ENCODE data around the gene KIF13A. TPM values are rescaled to one million over a fixed set of nuclear protein-coding genes. Genes with fewer than 3 reads are reported as not detected.
A peak's percentile ranks its signal among the peaks of the same experiment; 100 is the strongest.

Gene KIF13A
- total and polyA plus RNA-seq, 2 donors (not counting 3 experiments of a cell fraction or from before 2014, with no cell fraction given), result 24.9 to 65.8 TPM

DNA sequence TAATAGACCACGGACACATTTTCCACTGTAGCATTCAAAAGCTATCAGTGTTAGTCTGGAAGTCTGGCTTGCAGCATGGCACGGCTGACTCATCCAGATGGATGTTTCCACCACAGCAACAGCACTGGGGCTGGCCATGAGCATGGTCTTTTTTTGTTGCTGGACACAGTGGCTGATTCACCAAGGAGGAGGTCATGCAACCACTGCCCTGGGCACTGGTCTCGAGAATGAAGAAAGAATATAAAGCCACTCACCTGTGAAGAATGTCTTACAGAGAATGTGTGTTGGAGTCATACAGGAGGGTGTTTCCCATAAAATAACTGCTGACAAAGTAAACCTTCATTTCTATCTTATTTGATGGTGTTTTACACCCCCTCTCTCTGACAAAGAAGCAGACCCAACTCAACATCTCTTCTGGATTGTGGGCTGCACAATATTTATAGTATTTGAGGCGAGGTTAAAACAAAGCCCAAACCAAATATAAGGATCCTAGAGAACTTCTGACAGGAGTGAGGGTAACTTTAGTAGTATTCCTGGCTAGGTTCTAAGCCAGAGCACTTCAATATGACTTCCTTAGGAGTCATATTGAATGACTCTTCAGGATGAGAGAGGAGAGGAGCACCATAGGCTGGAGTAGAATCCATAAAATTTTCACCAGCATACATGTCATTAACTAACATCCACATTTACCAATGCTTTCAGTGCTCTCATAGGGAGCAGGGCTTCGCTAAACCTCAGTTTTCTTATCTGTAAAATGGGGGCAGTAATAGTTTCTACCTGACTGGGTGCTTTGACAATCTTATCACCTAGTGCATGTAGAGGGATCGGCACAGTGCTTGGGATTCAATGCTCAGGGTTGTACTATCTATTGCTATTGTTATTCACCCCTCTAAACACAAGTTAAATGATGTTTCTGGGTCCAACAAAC, 121.4 kb downstream of the KIF13A start:
- Histone ChIP-seq H3K79me2 (ENCODE audit: control insufficient read depth, insufficient read depth, low read length) (no peaks in the 10 kb centered on the region), H3K9me3 (replicated peaks; ENCODE audit: control insufficient read depth, insufficient read depth, low read length) (no peaks in the 10 kb centered on the region), H4K20me1 (replicated peaks; ENCODE audit: control insufficient read depth, extremely low read depth, insufficient read depth, low read length) (no peaks in the 10 kb centered on the region), H3K4me1 (ENCODE audit: control insufficient read depth, extremely low read depth, insufficient read depth, low read length) (peaks cover 67% of the 10 kb centered on the region), H3K4me3 (replicated peaks in 1 of 3; ENCODE audit: insufficient read depth in 1 of 3, low read depth in 1 of 3, low read length in 3 of 3) (no peak overlapping the region), H3K27ac (ENCODE audit: insufficient read depth, low read depth, low read length) (peak overlapping the region; percentile 89), H3K27me3 (ENCODE audit: control insufficient read depth in 2 of 2, insufficient read depth in 2 of 2, low read length in 2 of 2) (no peaks in the 10 kb centered on the region), H3K4me2 (ENCODE audit: insufficient read depth, low read length) (no peak overlapping the region), H3K9me1 (replicated peaks; ENCODE audit: control insufficient read depth, extremely low read depth, insufficient read depth, low read length) (no peaks in the 10 kb centered on the region), H3K9ac (replicated peaks; ENCODE audit: extremely low read depth, insufficient read depth, low read length) (peak overlapping the region; percentile 16), H3K36me3 (ENCODE audit: control insufficient read depth in 2 of 2, extremely low read depth in 1 of 2, insufficient read depth in 2 of 2, low read length in 2 of 2) (no peaks in the 10 kb centered on the region), H2AFZ (ENCODE audit: low read depth, low read length) (no peak overlapping the region)
- POLR2A ChIA-PET, result no interaction called here
- BruUV-seq (replicated peaks), result no TSS peak
- CTCF ChIA-PET, result interaction anchor here (0.6 to 1.5 kb wide), 5 partner anchors 8 to 122 kb away, joined by 3 to 5 read pairs (median 4); partner anchors contain the start of gene KIF13A
- peak; percentile 85 for FAIRE-seq
- dilution Hi-C loops (cut with MboI; ENCODE audit: extremely low pct_ligation_motif_present, low sequenced_read_pairs) (no loop called here), intact Hi-C loops (cut with micrococcal nuclease) (loop anchor here (1.0 to 10.0 kb wide), 8 partner anchors 19 to 1734 kb away; partner anchors contain the start of gene KIF13A)
- TF ChIP-seq JUN (IDR thresholded peaks at IDR 0.05; ENCODE audit: borderline replicate concordance, insufficient read depth, insufficient read length, low read depth) (peak; percentile 83), POLR2AphosphoS5 (IDR thresholded peaks at IDR 0.05; ENCODE audit: insufficient read depth, low read depth, low read length) (peak; percentile 72), POLR2A (IDR thresholded peaks at IDR 0.05; ENCODE audit: low read depth, low read length) (no peak), MYC (IDR thresholded peaks at IDR 0.05; ENCODE audit: low read depth, low read length) (peak; percentile 70), FOS (IDR thresholded peaks at IDR 0.05; ENCODE audit: borderline replicate concordance, insufficient read depth, low read length) (peak; percentile 98)
- TF ChIP-seq, protein P1, sequence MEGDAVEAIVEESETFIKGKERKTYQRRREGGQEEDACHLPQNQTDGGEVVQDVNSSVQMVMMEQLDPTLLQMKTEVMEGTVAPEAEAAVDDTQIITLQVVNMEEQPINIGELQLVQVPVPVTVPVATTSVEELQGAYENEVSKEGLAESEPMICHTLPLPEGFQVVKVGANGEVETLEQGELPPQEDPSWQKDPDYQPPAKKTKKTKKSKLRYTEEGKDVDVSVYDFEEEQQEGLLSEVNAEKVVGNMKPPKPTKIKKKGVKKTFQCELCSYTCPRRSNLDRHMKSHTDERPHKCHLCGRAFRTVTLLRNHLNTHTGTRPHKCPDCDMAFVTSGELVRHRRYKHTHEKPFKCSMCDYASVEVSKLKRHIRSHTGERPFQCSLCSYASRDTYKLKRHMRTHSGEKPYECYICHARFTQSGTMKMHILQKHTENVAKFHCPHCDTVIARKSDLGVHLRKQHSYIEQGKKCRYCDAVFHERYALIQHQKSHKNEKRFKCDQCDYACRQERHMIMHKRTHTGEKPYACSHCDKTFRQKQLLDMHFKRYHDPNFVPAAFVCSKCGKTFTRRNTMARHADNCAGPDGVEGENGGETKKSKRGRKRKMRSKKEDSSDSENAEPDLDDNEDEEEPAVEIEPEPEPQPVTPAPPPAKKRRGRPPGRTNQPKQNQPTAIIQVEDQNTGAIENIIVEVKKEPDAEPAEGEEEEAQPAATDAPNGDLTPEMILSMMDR (IDR thresholded peaks at IDR 0.05; ENCODE audit: extremely low read depth in 1 of 2, insufficient read depth in 1 of 2, low read depth in 1 of 2, low read length in 2 of 2), result no peak
- TF ChIP-seq, protein P2, sequence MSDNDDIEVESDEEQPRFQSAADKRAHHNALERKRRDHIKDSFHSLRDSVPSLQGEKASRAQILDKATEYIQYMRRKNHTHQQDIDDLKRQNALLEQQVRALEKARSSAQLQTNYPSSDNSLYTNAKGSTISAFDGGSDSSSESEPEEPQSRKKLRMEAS (IDR thresholded peaks at IDR 0.05; ENCODE audit: insufficient read depth, insufficient read length), result peak; percentile 37
- peak; percentile 97 for DNase-seq (ENCODE audit: low read depth, low spot score)

All from endothelial cell of umbilical vein (primary cell).